GM23338 (cell line): Measurements from ENCODE around the gene C20orf173. TPM values are rescaled to one million over a fixed set of nuclear protein-coding genes. Genes with fewer than 3 reads are reported as not detected.

ENCODE experiments used
- ATAC-seq: fragments of 200-7000 bp; cut with Tn5 transposase; 3 replicates; pipeline ENCODE4 v1.9.1; 2020
- DNase-seq: peaks from one replicate; pipeline ENCODE4 v3.0.0-alpha.2; 2015; ENCODE audit warnings: low spot score
- H2AFZ ChIP-seq: fragments of 200-600 bp; sonication (generic); 2 replicates; pipeline ENCODE4 v1.8.0; 2016; ENCODE audit warnings: antibody characterized with exemption, mild to moderate bottlenecking, moderate library complexity
- H3F3A ChIP-seq: fragments of 200-600 bp; sonication (generic); replicated peaks from 2 replicates; pipeline ENCODE4 v1.8.0; 2017; ENCODE audit warnings: antibody characterized with exemption, mixed run types, low read depth
- H3K27ac ChIP-seq: fragments of 200-600 bp; sonication (generic); 2 replicates; pipeline ENCODE4 v1.6.1; 2016; ENCODE audit warnings: low read depth
- H3K27me3 ChIP-seq: fragments of 200-600 bp; sonication (generic); 2 replicates; pipeline ENCODE4 v1.8.0; 2016; ENCODE audit warnings: mild to moderate bottlenecking, mixed run types, moderate library complexity; ENCODE audit not compliant: insufficient read depth
- H3K36me3 ChIP-seq: fragments of 200-600 bp; sonication (generic); 2 replicates; pipeline ENCODE4 v1.8.0; 2016; ENCODE audit warnings: mild to moderate bottlenecking; ENCODE audit not compliant: insufficient read depth
- H3K4me1 ChIP-seq: fragments of 200-600 bp; sonication (generic); 2 replicates; pipeline ENCODE4 v1.8.0; 2016; ENCODE audit warnings: mild to moderate bottlenecking, moderate library complexity; ENCODE audit not compliant: insufficient read depth
- H3K4me2 ChIP-seq: fragments of 200-600 bp; sonication (generic); 2 replicates; pipeline ENCODE4 v1.7.1; 2017; ENCODE audit warnings: mixed run types
- H3K4me3 ChIP-seq: fragments of 200-600 bp; sonication (generic); 2 replicates; pipeline ENCODE4 v1.6.1; 2016; ENCODE audit warnings: mixed run types
- H3K79me2 ChIP-seq: fragments of 200-600 bp; sonication (generic); replicated peaks from 2 replicates; pipeline ENCODE4 v1.8.0; 2017; ENCODE audit warnings: mild to moderate bottlenecking; ENCODE audit not compliant: insufficient read depth
- H3K9me2 ChIP-seq: fragments of 200-600 bp; sonication (generic); 2 replicates; pipeline ENCODE4 v1.8.0; 2017; ENCODE audit not compliant: insufficient read depth
- H4K20me1 ChIP-seq: fragments of 200-600 bp; sonication (generic); replicated peaks from 2 replicates; pipeline ENCODE4 v1.8.0; 2017; ENCODE audit warnings: mild to moderate bottlenecking; ENCODE audit not compliant: insufficient read depth
- H3K27ac Mint-ChIP-seq: 2 replicates; pipeline ENCODE4 v1.8.0; 2020; ENCODE audit warnings: inconsistent platforms, mild to moderate bottlenecking, moderate library complexity, mixed read lengths
- H3K27me3 Mint-ChIP-seq: 3 replicates; pipeline ENCODE4 v1.8.0; 2022; ENCODE audit warnings: low read depth, mild to moderate bottlenecking, moderate library complexity, mixed read lengths, inconsistent platforms; ENCODE audit not compliant: insufficient read depth, poor library complexity
- H3K36me3 Mint-ChIP-seq: 3 replicates; pipeline ENCODE4 v1.8.0; 2021; ENCODE audit warnings: low read depth, mild to moderate bottlenecking, inconsistent platforms, moderate library complexity, mixed read lengths
- H3K4me1 Mint-ChIP-seq: 3 replicates; pipeline ENCODE4 v1.8.0; 2020; ENCODE audit warnings: mild to moderate bottlenecking, inconsistent platforms, mixed read lengths
- H3K4me3 Mint-ChIP-seq: 3 replicates; pipeline ENCODE4 v1.8.0; 2021; ENCODE audit warnings: moderate library complexity, mild to moderate bottlenecking, inconsistent platforms, mixed read lengths
- H3K9me3 Mint-ChIP-seq: 3 replicates; pipeline ENCODE4 v1.8.0; 2020; ENCODE audit warnings: moderate library complexity, mild to moderate bottlenecking, inconsistent platforms, mixed read lengths
- EZH2 ChIP-seq: fragments of 200-600 bp; sonication (generic); IDR thresholded peaks from one replicate; pipeline ENCODE4 v1.8.0; 2017; ENCODE audit warnings: antibody characterized with exemption, mild to moderate bottlenecking, low read depth; ENCODE audit not compliant: unreplicated experiment
- EZH2phosphoT487 ChIP-seq: fragments of 200-600 bp; sonication (generic); IDR thresholded peaks from one replicate; pipeline ENCODE4 v1.8.1; 2018; ENCODE audit warnings: antibody characterized with exemption; ENCODE audit not compliant: unreplicated experiment
- POLR2AphosphoS5 ChIP-seq: IDR thresholded peaks from 2 replicates; pipeline ENCODE4 v1.6.1; 2016; ENCODE audit warnings: antibody characterized with exemption, low read depth
- ZNF331 ChIP-seq: fragments of 250-450 bp; sonication (Bioruptor Pico); IDR thresholded peaks from 2 replicates; pipeline ENCODE4 v1.5.0; 2020; ENCODE audit warnings: low read depth, mild to moderate bottlenecking, moderate library complexity
- polyA plus RNA-seq: library from polyadenylated mRNA; unstranded; fragments of >200 nt; fragmentation: Nextera tagmentation; extraction: Ambion mirVana; gene quantifications from 2 replicates; pipeline ENCODE4 v1.2.1, GENCODE V29; 2016
- total RNA-seq: library from RNA; depleted of rRNA; stranded (reverse); fragments of >200 nt; shearing (Covaris generic); gene quantifications from 2 replicates; pipeline ENCODE4 v1.2.3, GENCODE V29; 2014
- TF ChIP-seq, protein P1 (sequence below): IDR thresholded peaks from one replicate; pipeline ENCODE4 v1.6.1; 2018; ENCODE audit warnings: antibody characterized with exemption; ENCODE audit not compliant: unreplicated experiment
- TF ChIP-seq, protein P2 (sequence below): fragments of 250-450 bp; sonication (Bioruptor Pico); IDR thresholded peaks from 2 replicates; pipeline ENCODE4 v1.5.0; 2020; ENCODE audit warnings: mild to moderate bottlenecking, moderate library complexity
- TF ChIP-seq, protein P3 (sequence below): IDR thresholded peaks from 2 replicates; pipeline ENCODE4 v1.6.1; 2016; ENCODE audit warnings: antibody characterized with exemption
- TF ChIP-seq, protein P4 (sequence below), 2 experiments: fragments of 200-600 bp in 1 of 2; sonication (generic) in 1 of 2; conservative IDR thresholded peaks; 2 replicates each; pipeline versions ENCODE4 v1.5.1 to v1.6.1; 2016 to 2017; ENCODE audit warnings: antibody characterized with exemption in 2 of 2, low read depth in 2 of 2, mild to moderate bottlenecking in 2 of 2, moderate library complexity in 1 of 2

The C20orf173 gene
- total and polyA plus RNA-seq, 2 experiments from 2014 or later: not detected

DNA sequence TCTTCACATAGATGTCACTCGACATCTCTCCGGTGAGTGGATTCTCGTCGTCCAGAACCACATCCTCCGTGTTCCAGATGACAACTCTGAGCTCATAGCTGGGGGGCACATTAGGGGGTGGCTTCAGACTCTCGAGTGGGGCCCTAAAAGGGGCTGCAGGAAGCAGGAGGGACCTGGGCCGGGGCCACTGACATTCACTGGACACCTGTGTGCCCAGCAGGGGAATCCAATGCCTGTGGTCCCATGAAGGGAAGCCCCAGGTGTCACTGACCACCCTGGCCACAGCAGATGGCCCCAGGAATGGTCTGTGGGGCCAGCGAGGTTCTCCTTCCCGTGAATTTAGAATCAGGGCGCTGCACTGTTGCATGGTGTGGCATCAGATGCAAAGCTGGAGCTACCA is 31.1 kb upstream of the C20orf173 start:
- H3K9me2 ChIP-seq: no peaks in the 10 kb centered on the region
- DNase-seq (no peak), ATAC-seq (no peak)
- Mint-ChIP-seq H3K36me3 (peaks cover 15% of the 10 kb centered on the region), H3K9me3 (no peaks in the 10 kb centered on the region; the same call in 2 of the 3 replicates), H3K27ac (no peak overlapping the region), H3K4me1 (peaks cover 20% of the 10 kb centered on the region), H3K4me3 (no peak overlapping the region), H3K27me3 (peaks cover 9% of the 10 kb centered on the region)
- H3F3A ChIP-seq: no peaks in the 10 kb centered on the region
- H3K27ac ChIP-seq: no peak overlapping the region
- no peaks in the 10 kb centered on the region for H4K20me1 ChIP-seq
- H3K4me2 ChIP-seq: no peak overlapping the region
- no peak overlapping the region for H2AFZ ChIP-seq
- no peaks in the 10 kb centered on the region for H3K36me3 ChIP-seq
- peaks cover 3% of the 10 kb centered on the region; the same call in 1 of the 2 replicates for H3K4me1 ChIP-seq
- H3K27me3 ChIP-seq: no peaks in the 10 kb centered on the region
- no peak overlapping the region for H3K4me3 ChIP-seq
- H3K79me2 ChIP-seq: no peaks in the 10 kb centered on the region
- TF ChIP-seq, protein P1, sequence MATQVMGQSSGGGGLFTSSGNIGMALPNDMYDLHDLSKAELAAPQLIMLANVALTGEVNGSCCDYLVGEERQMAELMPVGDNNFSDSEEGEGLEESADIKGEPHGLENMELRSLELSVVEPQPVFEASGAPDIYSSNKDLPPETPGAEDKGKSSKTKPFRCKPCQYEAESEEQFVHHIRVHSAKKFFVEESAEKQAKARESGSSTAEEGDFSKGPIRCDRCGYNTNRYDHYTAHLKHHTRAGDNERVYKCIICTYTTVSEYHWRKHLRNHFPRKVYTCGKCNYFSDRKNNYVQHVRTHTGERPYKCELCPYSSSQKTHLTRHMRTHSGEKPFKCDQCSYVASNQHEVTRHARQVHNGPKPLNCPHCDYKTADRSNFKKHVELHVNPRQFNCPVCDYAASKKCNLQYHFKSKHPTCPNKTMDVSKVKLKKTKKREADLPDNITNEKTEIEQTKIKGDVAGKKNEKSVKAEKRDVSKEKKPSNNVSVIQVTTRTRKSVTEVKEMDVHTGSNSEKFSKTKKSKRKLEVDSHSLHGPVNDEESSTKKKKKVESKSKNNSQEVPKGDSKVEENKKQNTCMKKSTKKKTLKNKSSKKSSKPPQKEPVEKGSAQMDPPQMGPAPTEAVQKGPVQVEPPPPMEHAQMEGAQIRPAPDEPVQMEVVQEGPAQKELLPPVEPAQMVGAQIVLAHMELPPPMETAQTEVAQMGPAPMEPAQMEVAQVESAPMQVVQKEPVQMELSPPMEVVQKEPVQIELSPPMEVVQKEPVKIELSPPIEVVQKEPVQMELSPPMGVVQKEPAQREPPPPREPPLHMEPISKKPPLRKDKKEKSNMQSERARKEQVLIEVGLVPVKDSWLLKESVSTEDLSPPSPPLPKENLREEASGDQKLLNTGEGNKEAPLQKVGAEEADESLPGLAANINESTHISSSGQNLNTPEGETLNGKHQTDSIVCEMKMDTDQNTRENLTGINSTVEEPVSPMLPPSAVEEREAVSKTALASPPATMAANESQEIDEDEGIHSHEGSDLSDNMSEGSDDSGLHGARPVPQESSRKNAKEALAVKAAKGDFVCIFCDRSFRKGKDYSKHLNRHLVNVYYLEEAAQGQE: no peak
- TF ChIP-seq POLR2AphosphoS5: no peak
- no peak for TF ChIP-seq ZNF331
- TF ChIP-seq, protein P2, sequence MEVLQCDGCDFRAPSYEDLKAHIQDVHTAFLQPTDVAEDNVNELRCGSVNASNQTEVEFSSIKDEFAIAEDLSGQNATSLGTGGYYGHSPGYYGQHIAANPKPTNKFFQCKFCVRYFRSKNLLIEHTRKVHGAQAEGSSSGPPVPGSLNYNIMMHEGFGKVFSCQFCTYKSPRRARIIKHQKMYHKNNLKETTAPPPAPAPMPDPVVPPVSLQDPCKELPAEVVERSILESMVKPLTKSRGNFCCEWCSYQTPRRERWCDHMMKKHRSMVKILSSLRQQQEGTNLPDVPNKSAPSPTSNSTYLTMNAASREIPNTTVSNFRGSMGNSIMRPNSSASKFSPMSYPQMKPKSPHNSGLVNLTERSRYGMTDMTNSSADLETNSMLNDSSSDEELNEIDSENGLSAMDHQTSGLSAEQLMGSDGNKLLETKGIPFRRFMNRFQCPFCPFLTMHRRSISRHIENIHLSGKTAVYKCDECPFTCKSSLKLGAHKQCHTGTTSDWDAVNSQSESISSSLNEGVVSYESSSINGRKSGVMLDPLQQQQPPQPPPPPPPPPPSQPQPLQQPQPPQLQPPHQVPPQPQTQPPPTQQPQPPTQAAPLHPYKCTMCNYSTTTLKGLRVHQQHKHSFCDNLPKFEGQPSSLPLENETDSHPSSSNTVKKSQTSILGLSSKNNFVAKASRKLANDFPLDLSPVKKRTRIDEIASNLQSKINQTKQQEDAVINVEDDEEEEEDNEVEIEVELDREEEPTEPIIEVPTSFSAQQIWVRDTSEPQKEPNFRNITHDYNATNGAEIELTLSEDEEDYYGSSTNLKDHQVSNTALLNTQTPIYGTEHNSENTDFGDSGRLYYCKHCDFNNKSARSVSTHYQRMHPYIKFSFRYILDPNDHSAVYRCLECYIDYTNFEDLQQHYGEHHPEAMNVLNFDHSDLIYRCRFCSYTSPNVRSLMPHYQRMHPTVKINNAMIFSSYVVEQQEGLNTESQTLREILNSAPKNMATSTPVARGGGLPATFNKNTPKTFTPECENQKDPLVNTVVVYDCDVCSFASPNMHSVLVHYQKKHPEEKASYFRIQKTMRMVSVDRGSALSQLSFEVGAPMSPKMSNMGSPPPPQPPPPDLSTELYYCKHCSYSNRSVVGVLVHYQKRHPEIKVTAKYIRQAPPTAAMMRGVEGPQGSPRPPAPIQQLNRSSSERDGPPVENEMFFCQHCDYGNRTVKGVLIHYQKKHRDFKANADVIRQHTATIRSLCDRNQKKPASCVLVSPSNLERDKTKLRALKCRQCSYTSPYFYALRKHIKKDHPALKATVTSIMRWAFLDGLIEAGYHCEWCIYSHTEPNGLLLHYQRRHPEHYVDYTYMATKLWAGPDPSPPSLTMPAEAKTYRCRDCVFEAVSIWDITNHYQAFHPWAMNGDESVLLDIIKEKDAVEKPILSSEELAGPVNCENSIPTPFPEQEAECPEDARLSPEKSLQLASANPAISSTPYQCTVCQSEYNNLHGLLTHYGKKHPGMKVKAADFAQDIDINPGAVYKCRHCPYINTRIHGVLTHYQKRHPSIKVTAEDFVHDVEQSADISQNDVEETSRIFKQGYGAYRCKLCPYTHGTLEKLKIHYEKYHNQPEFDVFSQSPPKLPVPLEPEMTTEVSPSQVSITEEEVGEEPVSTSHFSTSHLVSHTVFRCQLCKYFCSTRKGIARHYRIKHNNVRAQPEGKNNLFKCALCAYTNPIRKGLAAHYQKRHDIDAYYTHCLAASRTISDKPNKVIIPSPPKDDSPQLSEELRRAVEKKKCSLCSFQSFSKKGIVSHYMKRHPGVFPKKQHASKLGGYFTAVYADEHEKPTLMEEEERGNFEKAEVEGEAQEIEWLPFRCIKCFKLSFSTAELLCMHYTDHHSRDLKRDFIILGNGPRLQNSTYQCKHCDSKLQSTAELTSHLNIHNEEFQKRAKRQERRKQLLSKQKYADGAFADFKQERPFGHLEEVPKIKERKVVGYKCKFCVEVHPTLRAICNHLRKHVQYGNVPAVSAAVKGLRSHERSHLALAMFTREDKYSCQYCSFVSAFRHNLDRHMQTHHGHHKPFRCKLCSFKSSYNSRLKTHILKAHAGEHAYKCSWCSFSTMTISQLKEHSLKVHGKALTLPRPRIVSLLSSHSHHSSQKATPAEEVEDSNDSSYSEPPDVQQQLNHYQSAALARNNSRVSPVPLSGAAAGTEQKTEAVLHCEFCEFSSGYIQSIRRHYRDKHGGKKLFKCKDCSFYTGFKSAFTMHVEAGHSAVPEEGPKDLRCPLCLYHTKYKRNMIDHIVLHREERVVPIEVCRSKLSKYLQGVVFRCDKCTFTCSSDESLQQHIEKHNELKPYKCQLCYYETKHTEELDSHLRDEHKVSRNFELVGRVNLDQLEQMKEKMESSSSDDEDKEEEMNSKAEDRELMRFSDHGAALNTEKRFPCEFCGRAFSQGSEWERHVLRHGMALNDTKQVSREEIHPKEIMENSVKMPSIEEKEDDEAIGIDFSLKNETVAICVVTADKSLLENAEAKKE (CRISPR knock-in tag): no peak
- TF ChIP-seq, protein P3, sequence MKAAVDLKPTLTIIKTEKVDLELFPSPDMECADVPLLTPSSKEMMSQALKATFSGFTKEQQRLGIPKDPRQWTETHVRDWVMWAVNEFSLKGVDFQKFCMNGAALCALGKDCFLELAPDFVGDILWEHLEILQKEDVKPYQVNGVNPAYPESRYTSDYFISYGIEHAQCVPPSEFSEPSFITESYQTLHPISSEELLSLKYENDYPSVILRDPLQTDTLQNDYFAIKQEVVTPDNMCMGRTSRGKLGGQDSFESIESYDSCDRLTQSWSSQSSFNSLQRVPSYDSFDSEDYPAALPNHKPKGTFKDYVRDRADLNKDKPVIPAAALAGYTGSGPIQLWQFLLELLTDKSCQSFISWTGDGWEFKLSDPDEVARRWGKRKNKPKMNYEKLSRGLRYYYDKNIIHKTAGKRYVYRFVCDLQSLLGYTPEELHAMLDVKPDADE: no peak
- no peak for TF ChIP-seq EZH2
- TF ChIP-seq, protein P4, sequence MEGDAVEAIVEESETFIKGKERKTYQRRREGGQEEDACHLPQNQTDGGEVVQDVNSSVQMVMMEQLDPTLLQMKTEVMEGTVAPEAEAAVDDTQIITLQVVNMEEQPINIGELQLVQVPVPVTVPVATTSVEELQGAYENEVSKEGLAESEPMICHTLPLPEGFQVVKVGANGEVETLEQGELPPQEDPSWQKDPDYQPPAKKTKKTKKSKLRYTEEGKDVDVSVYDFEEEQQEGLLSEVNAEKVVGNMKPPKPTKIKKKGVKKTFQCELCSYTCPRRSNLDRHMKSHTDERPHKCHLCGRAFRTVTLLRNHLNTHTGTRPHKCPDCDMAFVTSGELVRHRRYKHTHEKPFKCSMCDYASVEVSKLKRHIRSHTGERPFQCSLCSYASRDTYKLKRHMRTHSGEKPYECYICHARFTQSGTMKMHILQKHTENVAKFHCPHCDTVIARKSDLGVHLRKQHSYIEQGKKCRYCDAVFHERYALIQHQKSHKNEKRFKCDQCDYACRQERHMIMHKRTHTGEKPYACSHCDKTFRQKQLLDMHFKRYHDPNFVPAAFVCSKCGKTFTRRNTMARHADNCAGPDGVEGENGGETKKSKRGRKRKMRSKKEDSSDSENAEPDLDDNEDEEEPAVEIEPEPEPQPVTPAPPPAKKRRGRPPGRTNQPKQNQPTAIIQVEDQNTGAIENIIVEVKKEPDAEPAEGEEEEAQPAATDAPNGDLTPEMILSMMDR (conservative IDR thresholded peaks at IDR 0.05; ENCODE audit: low read depth in 2 of 2): no peak
- TF ChIP-seq EZH2phosphoT487: no peak
